Prostate gland (tissue), 2 donors: ENCODE data around the gene XCR1.

ENCODE experiments used
- CTCF ChIP-seq, 4 experiments: fragments of 200-600 bp in 2 of 4; fragments of 450-650 bp in 2 of 4; sonication (generic) in 2 of 4; IDR thresholded peaks; 1 replicate in 3 of 4; 2 replicates in 1 of 4; pipeline ENCODE4 v1.5.1; 2016 to 2019; ENCODE audit warnings: antibody characterized with exemption in 4 of 4, mild to moderate bottlenecking in 2 of 4, moderate library complexity in 2 of 4
- POLR2A ChIP-seq: fragments of 450-650 bp; IDR thresholded peaks from one replicate; pipeline ENCODE4 v1.6.1; 2016; ENCODE audit warnings: antibody characterized with exemption, mild to moderate bottlenecking
- POLR2AphosphoS5 ChIP-seq: sonication (generic); formaldehyde crosslinking; IDR thresholded peaks from one replicate; pipeline ENCODE4 v1.6.1; 2017; ENCODE audit warnings: antibody characterized with exemption

GRCh38 chr3:45976191-45977091, 50.8 kb downstream of the XCR1 start:
- TF ChIP-seq CTCF (IDR thresholded peaks at IDR 0.05) (no peak), POLR2AphosphoS5 (peak; percentile 52), POLR2A (no peak)
